NCI-H1105 (cell line): ENCODE results near the gene CARD18.
"Not testable (repeated sequence)": the region's sequence is repeated elsewhere in the genome, so short reads cannot be mapped to it uniquely, and the experiment has no call there.

Experiments used
- DNase-seq: peaks from one replicate; lab custom pipeline; 2025; lab: John Stamatoyannopoulos, UW

Gene CARD18

DNA sequence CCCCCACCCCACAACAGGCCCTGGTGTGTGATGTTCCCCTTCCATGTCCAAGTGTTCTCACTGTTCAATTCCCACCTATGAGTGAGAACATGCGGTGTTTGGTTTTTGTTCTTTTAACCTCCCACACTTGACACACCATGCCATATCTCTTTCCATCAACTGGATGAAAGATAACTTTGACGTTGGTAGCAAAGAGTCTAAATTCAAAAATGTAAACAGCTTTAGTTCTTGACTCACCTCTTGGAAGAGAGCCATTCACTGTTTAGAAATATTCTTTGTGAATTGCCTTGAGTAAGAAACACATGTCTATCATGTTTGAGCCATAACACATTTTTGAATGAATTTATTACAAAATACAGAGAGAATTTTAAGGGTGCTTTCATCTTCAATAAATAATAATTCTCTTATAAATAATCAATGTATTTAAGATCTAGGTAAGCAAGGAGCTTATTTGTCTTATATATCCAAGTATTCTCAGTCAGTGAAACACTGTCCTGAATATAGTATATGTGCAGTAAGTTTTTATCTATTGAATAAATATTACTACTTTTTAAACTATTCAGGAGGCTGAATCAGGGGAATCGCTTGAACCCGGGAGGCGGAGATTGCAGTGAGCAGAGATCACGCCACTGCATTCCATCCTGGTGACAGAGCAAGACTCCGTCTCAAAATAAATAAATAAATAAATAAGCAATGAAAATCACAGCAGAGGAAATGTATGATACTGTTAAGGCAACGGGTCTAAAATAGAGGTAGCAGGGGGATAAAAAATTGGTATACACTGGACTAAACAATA, 6.7 kb downstream of the CARD18 start:
- no peak for DNase-seq

DNA sequence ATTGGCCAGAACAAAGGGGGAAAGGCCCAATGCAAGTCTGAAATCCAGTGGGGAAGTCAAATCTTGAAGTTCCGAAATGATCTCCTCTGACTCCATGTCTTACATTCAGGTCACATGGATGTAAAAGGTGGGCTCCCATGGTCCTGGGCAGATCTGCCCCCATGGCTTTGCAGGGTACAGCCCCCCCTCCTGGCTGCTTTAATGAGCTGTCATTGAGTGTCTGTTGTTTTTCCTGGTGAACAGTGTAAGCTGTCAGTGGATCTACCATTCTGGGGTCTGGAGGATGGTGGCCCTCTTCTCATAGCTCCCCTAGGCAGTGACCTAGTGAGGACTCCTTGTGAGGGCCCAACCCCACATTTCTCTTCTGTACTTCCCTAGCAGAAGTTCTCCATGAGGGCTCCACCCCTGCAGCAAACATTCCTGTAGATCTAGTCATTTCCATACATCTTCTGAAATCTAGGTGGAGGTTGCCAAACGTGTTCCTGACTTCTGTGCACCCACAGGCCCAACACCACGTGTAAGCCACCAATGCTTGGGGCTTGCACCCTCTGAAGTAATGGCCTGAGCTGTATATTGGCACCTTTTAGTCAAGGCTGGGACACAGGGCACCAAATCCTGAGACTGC, 9.3 kb downstream of the CARD18 start:
- DNase-seq: no peak

DNA sequence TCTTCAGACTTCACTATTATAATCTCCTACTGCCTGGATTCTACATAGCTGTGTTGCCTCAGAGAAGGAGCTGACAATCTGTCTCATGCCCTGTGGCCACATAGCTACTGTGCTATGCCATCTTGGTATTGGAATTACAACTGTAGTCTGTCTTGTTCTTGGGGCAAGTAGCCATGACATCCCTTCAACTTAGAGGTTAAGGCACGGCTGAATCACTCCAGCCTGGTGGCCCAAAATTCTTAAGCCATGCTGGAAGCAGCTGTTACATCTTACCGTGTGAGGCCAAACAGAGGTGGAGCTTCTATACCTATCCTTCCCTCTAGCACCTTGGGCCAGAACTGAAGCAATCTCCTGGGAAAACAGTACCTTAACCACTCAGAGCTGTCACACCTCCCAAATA, 14.8 kb downstream of the CARD18 start:
- DNase-seq: no peak

DNA sequence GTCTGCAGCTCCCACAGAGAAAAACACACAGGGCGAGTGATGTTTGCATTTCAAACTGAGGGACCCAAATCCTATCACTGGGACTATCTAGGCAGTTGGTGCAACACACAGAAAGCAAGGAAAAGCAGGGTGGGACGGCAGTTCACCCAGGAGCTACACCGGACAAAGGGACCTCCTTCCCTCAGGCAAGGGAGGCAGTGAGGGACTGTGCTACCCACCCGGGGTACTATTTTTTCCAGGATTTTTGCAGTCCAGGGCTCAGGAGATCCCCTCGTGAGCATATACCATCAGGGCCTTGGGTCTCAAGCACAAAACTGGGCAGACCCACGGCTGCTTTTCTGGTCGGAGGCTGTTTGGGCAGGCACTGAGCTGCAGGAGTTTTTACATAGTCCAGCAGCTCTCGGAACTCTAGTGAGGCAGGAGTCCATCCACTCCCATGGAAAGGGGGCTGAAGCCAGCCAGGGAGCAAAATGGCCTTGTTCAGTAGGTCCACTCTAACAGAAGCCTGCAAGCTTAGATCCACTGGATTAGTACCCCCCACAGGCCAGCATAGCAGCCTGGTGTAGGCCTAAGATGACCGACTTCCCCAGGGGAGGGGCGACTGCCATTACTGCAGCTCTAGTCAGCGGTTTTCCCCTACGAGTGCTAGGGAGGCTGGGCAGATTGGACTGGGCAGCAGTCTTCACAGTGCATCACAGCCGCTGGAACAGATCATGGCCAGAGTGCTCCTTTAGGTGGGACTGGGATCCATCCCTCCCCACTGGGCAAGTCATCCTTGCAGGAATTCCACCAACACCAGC, 28.2 kb downstream of the CARD18 start:
- DNase-seq: no peak

GRCh38 chr11:105110688-105111030, 28.9 kb downstream of the CARD18 start:
- no peak for DNase-seq

GRCh38 chr11:105109855-105110687, 29.5 kb downstream of the CARD18 start:
- no peak for DNase-seq

DNA sequence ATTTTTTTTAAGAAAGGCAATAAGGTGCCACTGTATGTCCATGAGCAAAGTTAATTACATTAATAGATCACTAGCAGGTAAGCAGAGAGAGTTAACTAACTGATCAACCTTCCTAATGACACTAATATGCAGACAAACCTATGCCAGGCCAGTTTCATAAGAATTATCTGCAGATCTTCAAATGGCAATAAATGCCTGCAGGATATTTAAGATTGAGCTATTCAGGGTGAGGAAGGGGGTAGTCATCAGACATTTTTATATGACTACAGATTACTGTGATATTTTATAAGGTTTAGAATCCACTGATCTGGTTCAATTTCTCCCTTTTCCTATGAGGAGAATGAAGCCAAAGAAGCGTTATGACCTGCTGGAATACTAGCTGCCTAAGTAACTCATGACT, 30.2 kb downstream of the CARD18 start:
- no peak for DNase-seq

DNA sequence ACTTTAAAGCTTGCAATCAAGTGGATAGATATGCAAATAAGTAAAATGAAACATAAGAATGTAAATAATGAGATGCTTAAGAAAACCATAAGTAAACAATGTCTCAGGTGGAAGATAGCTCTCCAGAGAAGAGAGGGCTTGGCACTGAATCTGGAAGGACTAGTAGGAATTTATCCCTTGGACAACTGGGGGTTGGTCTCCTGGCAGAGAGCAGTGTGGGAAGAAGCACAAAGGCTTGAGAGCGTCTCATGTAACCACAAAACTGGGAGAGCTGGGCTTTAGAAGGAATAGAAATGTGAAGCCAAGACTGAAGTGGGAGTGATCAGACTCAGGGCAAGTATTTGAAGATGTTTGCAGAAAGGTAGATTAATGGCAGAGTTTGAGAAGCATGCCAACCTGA, 31.3 kb downstream of the CARD18 start:
- DNase-seq: no peak

- not testable (repeated sequence) for DNase-seq
Observed at GRCh38 chr11:105107226-105107825, 32.2 kb downstream of the CARD18 start.

GRCh38 chr11:105106140-105106539, 33.4 kb downstream of the CARD18 start:
- DNase-seq: no peak

DNA sequence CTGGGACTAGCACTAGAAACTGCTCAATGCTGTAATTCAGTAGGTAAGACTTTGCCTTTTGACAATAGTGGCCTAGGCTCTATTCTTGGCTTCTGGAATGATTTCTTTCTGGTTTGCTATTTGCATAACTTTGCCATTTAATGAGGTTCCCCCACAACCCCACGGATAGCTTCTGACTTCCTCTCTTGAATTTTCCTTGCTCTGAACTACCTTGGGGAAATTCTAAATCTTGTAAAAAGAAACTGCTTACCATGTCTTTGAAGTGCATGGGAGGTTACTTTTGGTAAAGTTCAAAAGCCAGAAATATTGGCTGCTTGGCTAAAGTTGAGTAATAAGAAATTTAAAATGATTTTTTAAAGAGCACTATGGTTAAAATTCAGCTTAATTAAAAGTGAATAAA, 35.3 kb downstream of the CARD18 start:
- DNase-seq: no peak

DNA sequence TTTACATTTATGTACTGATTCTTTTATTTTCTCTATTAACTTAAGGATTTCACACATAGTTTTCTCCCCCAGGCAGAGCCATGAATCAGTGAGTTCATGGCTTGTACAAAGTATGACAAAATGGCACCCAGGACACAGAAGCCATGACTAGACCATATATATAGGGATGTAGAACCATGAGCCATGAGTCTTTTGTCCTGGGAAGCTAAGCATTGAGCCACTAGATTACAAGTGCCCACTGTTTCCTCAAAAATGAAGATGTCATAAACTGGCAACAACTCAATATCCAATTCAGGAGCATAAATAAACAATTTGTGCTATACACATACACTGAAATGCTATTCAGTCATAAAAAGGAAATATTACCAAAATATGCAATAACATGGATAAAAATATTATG, 36.2 kb downstream of the CARD18 start:
- DNase-seq: no peak

DNA sequence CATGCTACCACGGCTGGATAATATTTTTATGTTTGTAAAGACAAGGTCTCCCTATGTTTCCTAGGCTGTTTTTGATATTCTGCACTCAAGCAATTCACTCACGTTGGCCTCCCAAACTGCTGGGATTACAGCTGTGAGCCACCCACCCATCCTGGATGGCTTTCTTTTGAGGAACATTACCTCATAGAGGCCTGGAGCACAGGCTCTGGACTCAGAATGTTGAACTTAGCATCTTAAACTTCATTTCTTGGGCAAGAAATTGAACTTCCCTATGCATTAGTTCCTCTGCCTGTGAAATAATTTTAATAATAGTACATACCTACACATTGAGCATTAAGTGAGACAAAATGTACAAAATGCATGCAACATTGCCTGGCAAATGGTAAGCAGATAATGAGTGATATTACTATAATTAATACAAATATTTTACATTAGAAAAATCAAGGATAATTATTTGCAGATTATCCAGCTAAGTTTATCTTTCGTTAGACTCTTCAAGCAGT, 37.4 kb downstream of the CARD18 start:
- DNase-seq: not testable (repeated sequence)

GRCh38 chr11:105100981-105101630, 38.5 kb downstream of the CARD18 start:
- no peak for DNase-seq

DNA sequence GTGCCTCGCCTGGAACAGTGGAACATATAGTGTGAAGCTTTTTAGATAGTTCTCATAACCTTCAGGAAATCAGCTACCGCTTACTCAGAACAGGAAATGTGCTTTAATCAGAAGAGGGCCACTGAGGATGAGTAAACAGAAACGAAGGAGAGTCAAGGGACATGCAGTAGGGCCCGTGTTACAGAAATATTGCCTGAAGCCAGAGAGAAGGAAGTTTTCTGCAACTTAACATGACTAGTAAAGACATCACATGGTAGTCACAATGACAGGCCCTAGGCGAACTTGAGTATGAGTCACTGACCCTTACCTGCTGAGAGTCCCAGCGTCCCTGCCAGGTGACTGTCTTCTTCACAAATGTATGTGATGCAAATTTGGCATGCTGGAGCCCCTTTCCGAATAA, 39.4 kb downstream of the CARD18 start:
- no peak for DNase-seq

- not testable (repeated sequence) for DNase-seq
Observed at GRCh38 chr11:105099594-105099993, 40.0 kb downstream of the CARD18 start.

DNA sequence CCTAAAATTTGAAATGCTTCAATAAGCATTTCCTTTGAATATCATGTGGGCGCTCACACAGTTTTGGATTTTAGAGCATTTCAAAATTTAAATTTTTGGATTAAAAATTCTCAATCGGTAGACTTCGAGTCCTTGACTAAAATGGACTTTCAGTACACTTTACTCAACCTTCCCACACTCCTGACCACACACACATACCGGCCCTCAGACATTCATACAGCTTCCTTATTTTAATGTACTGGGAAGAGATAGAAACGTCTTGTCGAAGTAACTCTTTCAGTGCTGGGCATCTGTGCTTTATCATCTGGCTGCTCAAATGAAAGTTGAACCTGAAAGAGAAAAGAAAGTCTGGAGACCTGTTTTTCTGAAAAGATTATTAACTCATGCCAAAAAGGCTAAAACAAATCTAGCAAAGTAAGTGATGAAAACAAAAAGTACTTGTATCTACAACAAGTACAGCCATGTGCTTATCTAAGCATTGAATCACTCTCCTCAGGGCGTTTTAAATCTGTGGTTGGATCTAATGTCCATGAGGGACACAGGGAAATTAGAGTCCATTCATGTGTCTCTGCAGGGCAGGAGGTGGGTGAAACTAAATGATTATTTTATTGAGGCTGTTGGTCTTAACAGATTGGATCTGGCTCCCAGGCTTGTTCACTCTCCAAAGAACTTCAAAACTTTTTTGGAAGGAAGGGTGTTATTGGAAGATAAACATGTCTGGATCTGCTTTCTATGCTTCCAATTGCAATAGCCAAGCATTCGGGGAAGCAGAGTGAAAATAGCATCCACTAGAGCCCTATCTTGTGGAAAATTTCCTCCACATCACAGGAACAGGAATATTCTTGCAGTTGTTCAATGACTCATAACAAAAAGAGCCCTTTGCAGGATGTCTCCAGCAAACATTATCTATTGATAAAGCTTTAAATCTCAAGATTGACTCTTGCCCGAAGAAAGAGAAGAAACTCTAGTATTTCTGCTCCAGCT, 47.0 kb downstream of the CARD18 start:
- DNase-seq: no peak
